Upper lobe of left lung (tissue), 6 donors: ENCODE data around the gene FTO. TPM values are rescaled to one million over a fixed set of nuclear protein-coding genes. Genes with fewer than 3 reads are reported as not detected.
"Not testable (repeated sequence)": the region's sequence is repeated elsewhere in the genome, so short reads cannot be mapped to it uniquely, and the experiment has no call there.

ENCODE experiments used
- ATAC-seq, 2 donors: fragments of 200-7000 bp; cut with Tn5 transposase; one replicate each; pipeline ENCODE4 v1.9.1; 2022; ENCODE audit warnings: mild to moderate bottlenecking in 2 of 2, moderate library complexity in 2 of 2; ENCODE audit not compliant: low FRiP score in 2 of 2
- DNase-seq, 2 donors: peaks; one replicate each; pipeline ENCODE4 v3.0.0-alpha.2; 2019 to 2020
- H3K27ac ChIP-seq, 4 donors: fragments of 200-600 bp; sonication (generic); one replicate each; pipeline ENCODE4 v1.5.1; 2016 to 2019
- H3K27me3 ChIP-seq, 4 donors: fragments of 200-600 bp; sonication (generic); one replicate each; pipeline ENCODE4 v1.5.1; 2017 to 2019
- H3K36me3 ChIP-seq, 4 donors: fragments of 200-600 bp; sonication (generic); one replicate each; pipeline ENCODE4 v1.5.1; 2016 to 2019
- H3K4me1 ChIP-seq, 4 donors: fragments of 200-600 bp; sonication (generic); one replicate each; pipeline ENCODE4 v1.5.1; 2018 to 2019
- H3K4me3 ChIP-seq, 4 donors: fragments of 200-600 bp; sonication (generic); one replicate each; pipeline ENCODE4 v1.5.1; 2017 to 2019; ENCODE audit warnings: mild to moderate bottlenecking in 2 of 4, moderate library complexity in 1 of 4
- H3K9me3 ChIP-seq, 4 donors: fragments of 200-600 bp; sonication (generic); one replicate each; pipeline ENCODE4 v1.5.1; 2018 to 2019
- CTCF ChIP-seq, 6 experiments: fragments of 450-650 bp in 4 of 6; fragments of 200-600 bp in 2 of 6; sonication (generic) in 2 of 6; IDR thresholded peaks; one replicate each; pipeline ENCODE4 v1.5.1; 2016 to 2019; ENCODE audit warnings: antibody characterized with exemption in 6 of 6
- EP300 ChIP-seq, 4 donors: sonication (generic); formaldehyde crosslinking; IDR thresholded peaks; one replicate each; pipeline ENCODE4 v1.5.1; 2017; ENCODE audit warnings: antibody characterized with exemption in 4 of 4, control low read depth in 2 of 4
- POLR2A ChIP-seq, 4 donors: fragments of 450-650 bp; IDR thresholded peaks; one replicate each; pipeline ENCODE4 v1.5.1; 2016 to 2017; ENCODE audit warnings: antibody characterized with exemption in 4 of 4, mild to moderate bottlenecking in 2 of 4
- POLR2AphosphoS5 ChIP-seq, 2 donors: sonication (generic); formaldehyde crosslinking; IDR thresholded peaks; one replicate each; pipeline ENCODE4 v1.5.1; 2017; ENCODE audit warnings: antibody characterized with exemption in 2 of 2
- WGBS, 2 donors: methylation state at CpG; one replicate each; pipeline ENCODE4 v1.1.5; 2017 to 2018; 5-methylcytosine and 5-hydroxymethylcytosine counted together
- total RNA-seq, 6 donors: library from RNA; depleted of rRNA in 4 of 6; stranded (reverse); fragments of >200 nt in 4 of 6; gene quantifications; one replicate each; pipeline versions ENCODE4 v1.1.0 to v1.2.1, GENCODE V29; 2016 to 2021
- donor health status: DM: no; HTN: no; CAD: no; lungs with moderate emphysema.
- donor health status: DM: no; HTN: yes; CAD: no; lungs with severe emphysema.

Gene FTO
- total RNA-seq, 6 donors from 2014 or later = 62.9 to 114 (median 75.4) TPM

- H3K4me3 ChIP-seq = no peak overlapping the region
- no peaks in the 10 kb centered on the region for H3K4me1 ChIP-seq
- DNase-seq = no peak
- no peaks in the 10 kb centered on the region for H3K9me3 ChIP-seq
- H3K27ac ChIP-seq = no peak overlapping the region
- TF ChIP-seq EP300 (IDR thresholded peaks at IDR 0.05) (no peak), CTCF (IDR thresholded peaks at IDR 0.05) (no peak), POLR2AphosphoS5 (IDR thresholded peaks at IDR 0.05) (no peak), POLR2A (IDR thresholded peaks at IDR 0.05) (no peak)
- ATAC-seq = no peak
- H3K36me3 ChIP-seq = no peaks in the 10 kb centered on the region
- no peaks in the 10 kb centered on the region for H3K27me3 ChIP-seq
Observed at GRCh38 chr16:53678756-53679343, 25.1 kb upstream of the FTO start.

GRCh38 chr16:53680756-53681155 is 23.2 kb upstream of the FTO start:
- Histone ChIP-seq H3K4me3 (no peak overlapping the region), H3K27ac (no peak overlapping the region), H3K9me3 (no peaks in the 10 kb centered on the region), H3K36me3 (peaks cover 0 to 7% (median 0%) of the 10 kb centered on the region in 4 donors), H3K27me3 (no peaks in the 10 kb centered on the region), H3K4me1 (no peaks in the 10 kb centered on the region)
- DNase-seq (no peak), ATAC-seq (no peak)
- WGBS, 2 donors = 92 to 95% methylated on average over 2 of the region's 2 CpGs
- TF ChIP-seq POLR2A (IDR thresholded peaks at IDR 0.05) (no peak), EP300 (IDR thresholded peaks at IDR 0.05) (no peak), CTCF (IDR thresholded peaks at IDR 0.05) (no peak), POLR2AphosphoS5 (IDR thresholded peaks at IDR 0.05) (no peak)

GRCh38 chr16:53681354-53681753 is 22.6 kb upstream of the FTO start:
- H3K4me3 ChIP-seq = no peak overlapping the region
- no peak for ATAC-seq
- TF ChIP-seq POLR2AphosphoS5 (IDR thresholded peaks at IDR 0.05) (no peak), POLR2A (IDR thresholded peaks at IDR 0.05) (no peak), CTCF (IDR thresholded peaks at IDR 0.05) (no peak), EP300 (IDR thresholded peaks at IDR 0.05) (no peak)
- no peaks in the 10 kb centered on the region for H3K27me3 ChIP-seq
- no peaks in the 10 kb centered on the region for H3K4me1 ChIP-seq
- H3K9me3 ChIP-seq = no peaks in the 10 kb centered on the region
- no peak for DNase-seq
- peaks cover 0 to 7% (median 0%) of the 10 kb centered on the region in 4 donors for H3K36me3 ChIP-seq
- no peak overlapping the region for H3K27ac ChIP-seq
- 94 to 95% methylated on average over 2 of the region's 2 CpGs for WGBS, 2 donors

- DNase-seq, ATAC-seq, H3K27me3 ChIP-seq, H3K4me3 ChIP-seq, H3K36me3 ChIP-seq, H3K9me3 ChIP-seq, H3K27ac ChIP-seq, H3K4me1 ChIP-seq: not testable (repeated sequence)
- 94 to 98% methylated on average over 3 of the region's 3 CpGs for WGBS, 2 donors
Observed at GRCh38 chr16:53685334-53685733, 18.6 kb upstream of the FTO start.

- Histone ChIP-seq H3K4me1 (no peaks in the 10 kb centered on the region), H3K27ac (no peak overlapping the region), H3K27me3 (no peaks in the 10 kb centered on the region), H3K36me3 (peaks cover 0 to 10% (median 0%) of the 10 kb centered on the region in 4 donors), H3K4me3 (no peak overlapping the region), H3K9me3 (no peaks in the 10 kb centered on the region)
- 84 to 88% methylated on average over 3 of the region's 3 CpGs for WGBS, 2 donors
- TF ChIP-seq POLR2A (IDR thresholded peaks at IDR 0.05) (no peak), CTCF (IDR thresholded peaks at IDR 0.05) (no peak), POLR2AphosphoS5 (IDR thresholded peaks at IDR 0.05) (no peak), EP300 (IDR thresholded peaks at IDR 0.05) (no peak)
- DNase-seq (no peak), ATAC-seq (no peak)
Observed at GRCh38 chr16:53686710-53687109, 17.2 kb upstream of the FTO start.
